Central memory CD8-positive, alpha-beta T cell (primary cell): ENCODE measurements around the gene BLM.

Experiments
- ATAC-seq: fragments of 150-1000 bp; cut with Tn5 transposase; replicated peaks from 2 replicates; pipeline ENCODE4 v1.10.0; 2022; ENCODE audit warnings: mild to moderate bottlenecking, moderate FRiP score, moderate number of reproducible peaks; ENCODE audit not compliant: poor library complexity, severe bottlenecking; ENCODE audit errors: extremely low read depth
- DNase-seq, 2 donors: peaks; one replicate each; pipeline ENCODE4 v3.0.0; 2021; ENCODE audit warnings: low spot score in 2 of 2
- H3K27ac Mint-ChIP-seq: one replicate; pipeline ENCODE4 v1.8.0; 2022; ENCODE audit warnings: low read depth, mild to moderate bottlenecking, moderate library complexity, mixed read lengths
- H3K27me3 Mint-ChIP-seq: one replicate; pipeline ENCODE4 v1.8.0; 2022; ENCODE audit warnings: mixed read lengths
- H3K36me3 Mint-ChIP-seq: one replicate; pipeline ENCODE4 v1.8.0; 2022; ENCODE audit warnings: mild to moderate bottlenecking, moderate library complexity, mixed read lengths; ENCODE audit not compliant: insufficient read depth
- H3K4me1 Mint-ChIP-seq: one replicate; pipeline ENCODE4 v1.8.0; 2022; ENCODE audit warnings: mixed read lengths
- H3K4me3 Mint-ChIP-seq: one replicate; pipeline ENCODE4 v1.8.0; 2022; ENCODE audit warnings: mild to moderate bottlenecking, moderate library complexity, mixed read lengths
- H3K9me3 Mint-ChIP-seq: one replicate; pipeline ENCODE4 v1.8.0; 2022; ENCODE audit warnings: mixed read lengths

Gene BLM

GRCh38 chr15:90787881-90788280 lies 70.7 kb downstream of the BLM start:
- H3K27me3 Mint-ChIP-seq: no peaks in the 10 kb centered on the region
- H3K4me1 Mint-ChIP-seq: no peaks in the 10 kb centered on the region
- no peaks in the 10 kb centered on the region for H3K9me3 Mint-ChIP-seq
- H3K27ac Mint-ChIP-seq: no peak overlapping the region
- no peak overlapping the region for H3K4me3 Mint-ChIP-seq
- DNase-seq: no peak
- no peak for ATAC-seq
- H3K36me3 Mint-ChIP-seq: peaks cover 12% of the 10 kb centered on the region

DNA sequence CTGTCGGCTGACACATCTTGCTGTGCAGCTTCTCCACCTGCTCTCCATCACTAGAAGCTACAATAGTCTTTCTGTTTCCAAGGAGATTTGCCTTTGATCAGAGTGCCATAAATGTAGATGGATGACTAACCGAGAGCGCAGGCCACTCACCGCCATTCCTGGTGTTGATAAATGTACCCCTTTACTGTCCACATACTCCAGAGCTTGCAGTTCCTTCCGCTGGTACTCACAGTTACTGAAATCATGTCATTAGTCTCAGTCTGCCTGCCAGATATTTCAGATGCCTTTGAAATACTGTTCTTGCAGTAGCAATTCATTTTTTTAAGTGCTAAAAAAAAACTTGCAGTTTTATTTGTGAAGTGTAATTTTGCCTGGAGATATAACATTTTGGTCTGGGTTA lies 72.3 kb downstream of the BLM start:
- no peak overlapping the region for H3K27ac Mint-ChIP-seq
- H3K4me1 Mint-ChIP-seq: no peaks in the 10 kb centered on the region
- no peaks in the 10 kb centered on the region for H3K27me3 Mint-ChIP-seq
- no peak overlapping the region for H3K4me3 Mint-ChIP-seq
- DNase-seq (no peak), ATAC-seq (no peak)
- no peaks in the 10 kb centered on the region for H3K9me3 Mint-ChIP-seq
- H3K36me3 Mint-ChIP-seq: peaks cover 16% of the 10 kb centered on the region

DNA sequence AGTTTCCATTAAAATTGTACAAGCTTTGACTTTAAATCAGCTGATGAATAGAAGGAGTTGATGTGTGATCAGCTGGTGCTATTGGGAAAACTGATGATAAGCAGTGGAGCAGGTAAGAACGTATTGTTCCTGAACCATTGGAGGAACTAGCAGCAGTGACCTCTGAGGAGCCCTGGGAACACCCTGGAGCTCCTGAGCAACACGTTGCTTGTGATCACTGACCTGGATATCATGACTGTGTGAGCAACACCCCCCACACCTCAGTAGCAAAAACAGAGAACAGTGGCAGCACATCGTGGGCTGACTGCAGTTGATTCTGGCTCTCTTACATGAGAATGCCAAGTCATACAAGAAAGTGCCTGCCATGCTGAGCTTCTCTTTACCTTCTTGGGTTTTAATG lies 72.9 kb downstream of the BLM start:
- ATAC-seq (no peak), DNase-seq (no peak)
- Mint-ChIP-seq H3K4me1 (no peaks in the 10 kb centered on the region), H3K27me3 (no peaks in the 10 kb centered on the region), H3K36me3 (peaks cover 16% of the 10 kb centered on the region), H3K4me3 (no peak overlapping the region), H3K27ac (no peak overlapping the region), H3K9me3 (no peaks in the 10 kb centered on the region)

DNA sequence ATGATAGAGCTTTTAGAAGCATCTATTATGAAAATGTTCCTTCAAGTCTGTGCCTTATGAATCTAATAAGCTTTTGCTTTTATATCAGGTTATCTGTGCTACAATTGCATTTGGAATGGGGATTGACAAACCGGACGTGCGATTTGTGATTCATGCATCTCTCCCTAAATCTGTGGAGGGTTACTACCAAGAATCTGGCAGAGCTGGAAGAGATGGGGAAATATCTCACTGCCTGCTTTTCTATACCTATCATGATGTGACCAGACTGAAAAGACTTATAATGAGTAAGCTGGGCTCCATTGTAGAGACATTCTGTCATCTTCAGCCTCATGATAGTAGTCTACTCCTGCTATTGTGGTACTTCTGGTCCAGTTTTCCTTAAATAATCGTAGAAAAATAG lies 73.4 kb downstream of the BLM start:
- no peaks in the 10 kb centered on the region for H3K9me3 Mint-ChIP-seq
- H3K4me1 Mint-ChIP-seq: no peaks in the 10 kb centered on the region
- DNase-seq (no peak), ATAC-seq (no peak)
- no peak overlapping the region for H3K4me3 Mint-ChIP-seq
- H3K27ac Mint-ChIP-seq: no peak overlapping the region
- H3K27me3 Mint-ChIP-seq: no peaks in the 10 kb centered on the region
- peaks cover 16% of the 10 kb centered on the region for H3K36me3 Mint-ChIP-seq

DNA sequence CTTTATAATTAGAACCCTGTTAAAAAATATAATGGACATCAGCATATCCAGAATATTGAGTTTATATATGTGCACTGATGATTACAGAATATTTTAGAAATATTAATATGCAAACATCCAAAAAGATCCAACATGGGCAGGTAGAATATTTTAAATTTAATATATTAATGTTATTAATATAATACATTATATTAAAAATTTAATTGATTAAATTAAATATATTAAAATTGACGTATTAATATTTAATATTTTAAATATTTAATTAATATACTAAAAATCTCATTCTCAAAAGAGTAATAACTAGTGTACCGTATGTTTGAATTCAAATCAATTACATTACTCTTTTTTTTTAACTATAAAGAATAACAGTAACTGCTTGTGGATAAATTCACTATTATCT lies 77.4 kb downstream of the BLM start:
- no peak overlapping the region for H3K27ac Mint-ChIP-seq
- DNase-seq: no peak
- H3K36me3 Mint-ChIP-seq: peaks cover 11% of the 10 kb centered on the region
- no peak overlapping the region for H3K4me3 Mint-ChIP-seq
- H3K9me3 Mint-ChIP-seq: no peaks in the 10 kb centered on the region
- ATAC-seq: no peak
- H3K27me3 Mint-ChIP-seq: no peaks in the 10 kb centered on the region
- H3K4me1 Mint-ChIP-seq: no peaks in the 10 kb centered on the region

GRCh38 chr15:90799639-90800170 lies 82.6 kb downstream of the BLM start:
- Mint-ChIP-seq H3K27ac (no peak overlapping the region), H3K4me1 (no peaks in the 10 kb centered on the region), H3K9me3 (no peaks in the 10 kb centered on the region), H3K36me3 (peaks cover 3% of the 10 kb centered on the region), H3K4me3 (no peak overlapping the region), H3K27me3 (no peaks in the 10 kb centered on the region)
- ATAC-seq (no peak), DNase-seq (no peak)

- H3K4me1 Mint-ChIP-seq: no peaks in the 10 kb centered on the region
- H3K9me3 Mint-ChIP-seq: no peaks in the 10 kb centered on the region
- H3K4me3 Mint-ChIP-seq: no peak overlapping the region
- H3K36me3 Mint-ChIP-seq: peaks cover 1% of the 10 kb centered on the region
- H3K27me3 Mint-ChIP-seq: no peaks in the 10 kb centered on the region
- no peak for DNase-seq
- H3K27ac Mint-ChIP-seq: no peak overlapping the region
- no peak for ATAC-seq
Observed at GRCh38 chr15:90801803-90802202, 84.7 kb downstream of the BLM start.

DNA sequence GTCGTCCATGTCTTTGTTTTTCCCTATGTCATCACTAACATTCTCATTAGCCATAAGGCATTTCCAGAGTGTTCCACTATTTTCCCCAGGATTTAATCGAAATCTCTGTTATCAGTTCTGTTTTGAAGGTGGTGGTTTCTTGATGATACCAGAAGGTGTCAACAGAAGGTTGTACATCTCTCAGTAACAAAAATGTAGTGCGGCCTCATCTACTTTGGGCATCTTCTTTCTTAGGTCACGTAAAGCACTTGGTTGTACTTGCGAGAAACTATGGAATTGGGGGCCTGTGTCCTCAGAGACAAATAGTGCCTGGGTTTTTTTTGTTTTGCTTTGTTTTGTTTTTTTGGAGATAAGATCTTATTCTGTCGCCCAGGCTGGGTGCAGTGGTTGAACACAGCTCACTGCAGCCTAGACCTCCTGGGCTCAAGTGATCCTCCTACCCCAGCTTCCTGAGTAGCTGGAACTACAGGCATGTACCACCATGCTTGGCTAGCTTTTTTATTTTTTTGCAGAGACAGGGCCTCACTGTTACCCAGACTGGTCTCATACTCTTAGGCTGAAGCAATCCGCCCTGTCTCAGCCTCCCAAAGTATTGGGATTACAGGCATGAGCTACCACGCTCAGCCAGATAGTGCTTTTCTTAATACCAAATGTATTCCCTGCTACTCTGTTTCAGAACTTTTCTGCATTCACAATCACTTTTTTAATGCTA lies 90.1 kb downstream of the BLM start:
- no peaks in the 10 kb centered on the region for H3K9me3 Mint-ChIP-seq
- H3K4me1 Mint-ChIP-seq: no peaks in the 10 kb centered on the region
- no peak overlapping the region for H3K27ac Mint-ChIP-seq
- ATAC-seq: no peak
- no peaks in the 10 kb centered on the region for H3K27me3 Mint-ChIP-seq
- DNase-seq: no peak
- peaks cover 7% of the 10 kb centered on the region for H3K36me3 Mint-ChIP-seq
- H3K4me3 Mint-ChIP-seq: no peak overlapping the region

DNA sequence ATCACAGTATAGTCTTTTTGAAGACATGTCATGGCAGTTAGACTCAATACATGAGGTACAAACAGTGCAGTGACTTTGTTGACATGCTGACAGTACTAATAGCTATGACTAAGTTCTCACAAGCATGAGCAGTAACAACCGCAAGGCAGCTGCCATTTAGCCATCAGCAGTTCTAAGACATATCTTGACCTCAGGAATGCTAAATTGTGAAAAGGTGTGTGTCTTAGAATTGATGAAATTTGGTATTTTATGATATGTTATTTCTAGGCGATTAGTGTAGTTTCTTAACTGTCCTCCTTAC lies 90.6 kb downstream of the BLM start:
- Mint-ChIP-seq H3K4me1 (no peaks in the 10 kb centered on the region), H3K9me3 (no peaks in the 10 kb centered on the region), H3K36me3 (peaks cover 7% of the 10 kb centered on the region), H3K27ac (no peak overlapping the region), H3K4me3 (no peak overlapping the region), H3K27me3 (no peaks in the 10 kb centered on the region)
- no peak for DNase-seq
- ATAC-seq: no peak

DNA sequence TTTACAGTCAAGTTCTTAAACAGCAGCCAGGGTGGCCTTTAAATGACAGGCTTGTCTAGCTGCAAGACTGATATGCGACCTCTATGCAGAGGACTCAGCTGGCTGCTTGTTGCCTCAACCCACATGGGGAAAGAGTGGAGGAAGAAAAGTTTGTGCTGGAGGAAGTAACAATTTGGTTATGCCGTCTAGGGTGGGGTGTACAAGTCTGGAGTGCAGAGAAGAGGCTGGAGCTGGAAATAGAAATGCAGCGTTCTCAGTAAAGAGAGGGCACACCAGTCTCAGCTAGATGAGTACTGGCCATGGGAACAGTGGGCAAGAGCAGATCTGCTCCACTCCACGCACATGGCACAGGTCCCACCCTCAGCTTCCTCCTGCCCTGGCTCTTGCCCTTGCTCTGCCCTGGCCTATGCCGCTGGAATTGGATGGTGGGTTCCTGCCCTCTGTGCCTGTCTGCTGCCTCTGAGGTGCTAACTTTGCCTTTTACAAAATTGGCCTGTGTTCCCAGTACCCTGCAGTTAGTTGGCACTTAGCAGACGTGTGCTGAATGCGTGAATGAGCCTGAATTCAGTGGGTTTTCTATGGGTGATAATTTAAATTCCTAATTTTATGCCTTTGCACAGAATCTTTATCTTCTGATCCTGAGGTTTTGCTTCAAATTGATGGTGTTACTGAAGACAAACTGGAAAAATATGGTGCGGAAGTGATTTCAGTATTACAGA lies 91.5 kb downstream of the BLM start:
- no peak overlapping the region for H3K4me3 Mint-ChIP-seq
- no peaks in the 10 kb centered on the region for H3K27me3 Mint-ChIP-seq
- no peak overlapping the region for H3K27ac Mint-ChIP-seq
- no peaks in the 10 kb centered on the region for H3K9me3 Mint-ChIP-seq
- H3K4me1 Mint-ChIP-seq: no peaks in the 10 kb centered on the region
- DNase-seq (no peak), ATAC-seq (no peak)
- peaks cover 7% of the 10 kb centered on the region for H3K36me3 Mint-ChIP-seq

- DNase-seq (no peak), ATAC-seq (no peak)
- no peak overlapping the region for H3K4me3 Mint-ChIP-seq
- H3K36me3 Mint-ChIP-seq: peaks cover 8% of the 10 kb centered on the region
- H3K27ac Mint-ChIP-seq: no peak overlapping the region
- no peaks in the 10 kb centered on the region for H3K4me1 Mint-ChIP-seq
- no peaks in the 10 kb centered on the region for H3K27me3 Mint-ChIP-seq
- H3K9me3 Mint-ChIP-seq: no peaks in the 10 kb centered on the region
Observed at GRCh38 chr15:90809536-90809935, 92.4 kb downstream of the BLM start.

DNA sequence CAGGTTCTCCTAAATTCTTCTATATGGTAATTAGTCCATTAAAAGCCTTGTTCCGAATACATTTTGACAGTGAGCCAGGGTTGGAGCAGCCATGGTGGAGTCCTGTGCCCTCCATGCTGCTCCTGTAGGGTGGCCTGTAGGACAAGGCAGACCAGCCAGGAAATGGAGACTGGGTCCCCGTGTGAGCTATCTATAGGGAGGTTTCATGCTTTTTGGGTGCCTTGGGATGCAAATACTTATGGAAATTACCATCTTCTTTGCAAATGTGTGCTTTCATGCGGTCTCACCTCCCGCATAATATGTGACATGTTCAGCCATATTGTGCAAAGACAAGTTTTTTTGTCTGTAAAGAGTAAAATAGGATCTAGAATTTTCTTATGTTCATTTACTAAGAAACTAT lies 93.2 kb downstream of the BLM start:
- Mint-ChIP-seq H3K4me3 (no peak overlapping the region), H3K27ac (no peak overlapping the region), H3K27me3 (no peaks in the 10 kb centered on the region), H3K36me3 (peaks cover 9% of the 10 kb centered on the region), H3K9me3 (no peaks in the 10 kb centered on the region), H3K4me1 (no peaks in the 10 kb centered on the region)
- ATAC-seq: no peak
- DNase-seq: no peak

DNA sequence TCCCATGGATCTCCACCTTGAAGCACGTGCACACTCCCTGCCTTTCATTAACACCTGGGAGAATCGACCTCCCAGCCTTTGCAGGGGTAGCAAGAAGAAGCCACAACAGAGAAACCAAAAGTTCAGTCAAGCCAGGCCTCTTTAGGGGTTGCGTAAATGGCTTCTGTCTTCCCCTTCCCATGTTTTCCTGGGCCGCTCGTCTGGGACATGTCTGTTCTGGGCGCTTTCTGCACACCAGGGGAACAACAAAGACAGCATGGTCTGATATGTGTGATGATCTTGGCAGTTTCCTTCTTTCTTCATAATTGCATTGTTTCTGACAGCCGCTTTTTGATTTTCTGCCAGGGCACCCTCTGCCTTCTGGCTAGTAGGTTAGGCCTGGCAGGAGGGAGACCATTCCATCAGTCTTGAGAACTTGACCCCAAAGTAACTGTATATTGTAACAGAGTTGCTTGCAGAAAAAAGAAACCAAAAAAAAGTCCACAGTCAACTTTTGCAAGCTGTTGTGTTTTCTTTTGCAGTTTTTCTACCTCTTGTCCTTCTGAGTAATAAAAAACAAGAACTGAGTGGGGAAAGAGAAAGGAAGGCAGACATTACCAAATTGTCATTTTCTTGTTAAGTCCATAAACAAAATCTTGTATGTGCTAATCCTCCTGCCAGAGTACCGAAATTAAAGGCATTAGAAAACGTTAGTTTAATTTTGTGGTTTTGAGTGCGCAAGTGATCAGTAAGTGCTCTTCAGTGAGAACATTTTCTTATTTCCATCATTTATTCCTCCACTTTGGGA lies 95.2 kb downstream of the BLM start:
- Mint-ChIP-seq H3K36me3 (peaks cover 9% of the 10 kb centered on the region), H3K4me3 (no peak overlapping the region), H3K27me3 (no peaks in the 10 kb centered on the region), H3K4me1 (no peaks in the 10 kb centered on the region), H3K9me3 (no peaks in the 10 kb centered on the region), H3K27ac (no peak overlapping the region)
- DNase-seq (no peak), ATAC-seq (no peak)
